Thymus (tissue), 11 donors: ENCODE results near the gene KRTAP4-4. TPM values are rescaled to one million over a fixed set of nuclear protein-coding genes. Genes with fewer than 3 reads are reported as not detected.
"Not testable (repeated sequence)": the region's sequence is repeated elsewhere in the genome, so short reads cannot be mapped to it uniquely, and the experiment has no call there.

Experiments
- DNase-seq, 9 donors: peaks; one replicate each; pipeline ENCODE4 v3.0.0-alpha.2; 2013; ENCODE audit warnings: low spot score in 9 of 9, low read depth in 6 of 9, missing footprints in 1 of 9
- H3K27ac ChIP-seq, 2 donors: one replicate each; pipeline ENCODE4 v1.5.1; 2013; ENCODE audit warnings: control low read depth in 1 of 2, low read depth in 1 of 2, low read length in 1 of 2, mild to moderate bottlenecking in 1 of 2, moderate library complexity in 1 of 2
- H3K27me3 ChIP-seq, 2 donors: one replicate each; pipeline ENCODE4 v1.5.1; 2013; ENCODE audit warnings: low read length in 1 of 2; ENCODE audit not compliant: control insufficient read depth in 2 of 2, insufficient read depth in 1 of 2
- H3K36me3 ChIP-seq, 2 donors: one replicate each; pipeline ENCODE4 v1.5.1; 2013; ENCODE audit warnings: low read length in 1 of 2, mild to moderate bottlenecking in 1 of 2, moderate library complexity in 1 of 2; ENCODE audit not compliant: control insufficient read depth in 2 of 2, insufficient read depth in 2 of 2
- H3K4me1 ChIP-seq, 2 donors: one replicate each; pipeline ENCODE4 v1.5.1; 2013; ENCODE audit warnings: low read length in 2 of 2; ENCODE audit not compliant: control insufficient read depth in 2 of 2, insufficient read depth in 2 of 2
- H3K4me3 ChIP-seq, 2 donors: one replicate each; pipeline ENCODE4 v1.5.1; 2013; ENCODE audit warnings: low read length in 2 of 2, control low read depth in 1 of 2, mild to moderate bottlenecking in 1 of 2
- H3K9me3 ChIP-seq, 2 donors: one replicate each; pipeline ENCODE4 v1.5.1; 2013; ENCODE audit warnings: low read length in 1 of 2, mild to moderate bottlenecking in 1 of 2; ENCODE audit not compliant: control insufficient read depth in 2 of 2, insufficient read depth in 1 of 2
- WGBS: extraction: QIAGEN DNeasy Blood & Tissue Kit; methylation state at CpG from one replicate; pipeline ENCODE4 v1.1.7; 2013; 5-methylcytosine and 5-hydroxymethylcytosine counted together
- polyA plus RNA-seq: library from polyadenylated mRNA; stranded (reverse); fragments of 200-250 nt; gene quantifications from one replicate; pipeline ENCODE4 v1.2.3, GENCODE V29; 2013
- total RNA-seq: library from RNA; stranded (reverse); fragments of 120-200 nt; gene quantifications from one replicate; pipeline ENCODE4 v1.2.4, GENCODE V29; 2013
- donor health status: healthy.

Gene KRTAP4-4
- total and polyA plus RNA-seq, 2 donors: not detected

- Histone ChIP-seq H3K27me3 (peaks cover 0 to 4% of the 10 kb centered on the region in 2 donors), H3K36me3 (no peaks in the 10 kb centered on the region), H3K4me1 (no peaks in the 10 kb centered on the region), H3K27ac (no peak overlapping the region), H3K4me3 (no peak overlapping the region), H3K9me3 (no peaks in the 10 kb centered on the region)
- DNase-seq: no peak
- WGBS: 98% methylated on average over 3 of the region's 3 CpGs
Measured at GRCh38 chr17:41178341-41178740, 17.8 kb upstream of the KRTAP4-4 start.

GRCh38 chr17:41177727-41178271 lies 17.3 kb upstream of the KRTAP4-4 start, which contains the start of gene KRTAP4-2:
Gene KRTAP4-2, minus strand, starts transcription at chr17:41178221. Its CDS starts 57 bp downstream, at chr17:41178164.
- WGBS: 96% methylated on average over 7 of the region's 7 CpGs
- Histone ChIP-seq H3K27ac (no peak within 1 kb of the TSS), H3K4me3 (no peak within 1 kb of the TSS), H3K9me3 (no peaks in the 10 kb centered on the region), H3K27me3 (peaks cover 0 to 4% of the 10 kb centered on the region in 2 donors), H3K36me3 (no peaks in the 10 kb centered on the region), H3K4me1 (no peaks in the 10 kb centered on the region)
- no peak for DNase-seq

- WGBS: 80% methylated on average over 3 of the region's 3 CpGs
- DNase-seq: no peak
Measured at GRCh38 chr17:41176744-41177387, 16.3 kb upstream of the KRTAP4-4 start.

GRCh38 chr17:41171886-41172285 lies 11.3 kb upstream of the KRTAP4-4 start:
- no peaks in the 10 kb centered on the region for H3K27me3 ChIP-seq
- no peaks in the 10 kb centered on the region for H3K36me3 ChIP-seq
- no peaks in the 10 kb centered on the region for H3K4me1 ChIP-seq
- no peaks in the 10 kb centered on the region for H3K9me3 ChIP-seq
- no peak for DNase-seq
- no peak overlapping the region for H3K27ac ChIP-seq
- no peak overlapping the region for H3K4me3 ChIP-seq
- WGBS: 90% methylated on average over 2 of the region's 2 CpGs

More at GRCh38 chr17:41176744-41177387, 16.3 kb upstream of the KRTAP4-4 start:
- Histone ChIP-seq H3K27ac (no peak overlapping the region), H3K4me3 (no peak overlapping the region), H3K4me1 (no peaks in the 10 kb centered on the region), H3K27me3 (peaks cover 0 to 4% of the 10 kb centered on the region in 2 donors), H3K9me3 (no peaks in the 10 kb centered on the region), H3K36me3 (no peaks in the 10 kb centered on the region)

GRCh38 chr17:41168121-41168520 lies 7.6 kb upstream of the KRTAP4-4 start, which contains the start of gene KRTAP4-3:
Gene KRTAP4-3, minus strand, starts transcription at chr17:41168221. Its CDS starts 49 bp downstream, at chr17:41168172.
- no peak for DNase-seq
- WGBS: 100% methylated on average over 1 of the region's 1 CpG
- Histone ChIP-seq H3K4me1 (no peaks in the 10 kb centered on the region), H3K27me3 (no peaks in the 10 kb centered on the region), H3K36me3 (no peaks in the 10 kb centered on the region), H3K4me3 (no peak within 1 kb of the TSS), H3K27ac (no peak within 1 kb of the TSS), H3K9me3 (no peaks in the 10 kb centered on the region)

GRCh38 chr17:41167561-41167960 lies 7.0 kb upstream of the KRTAP4-4 start:
- Histone ChIP-seq H3K9me3 (no peaks in the 10 kb centered on the region), H3K27ac (no peak overlapping the region), H3K4me1 (no peaks in the 10 kb centered on the region), H3K4me3 (no peak overlapping the region), H3K27me3 (no peaks in the 10 kb centered on the region), H3K36me3 (no peaks in the 10 kb centered on the region)
- 97% methylated on average over 7 of the region's 7 CpGs for WGBS
- DNase-seq: no peak

- Histone ChIP-seq H3K27me3 (no peaks in the 10 kb centered on the region), H3K27ac (no peak overlapping the region), H3K9me3 (no peaks in the 10 kb centered on the region), H3K4me1 (no peaks in the 10 kb centered on the region), H3K4me3 (no peak overlapping the region), H3K36me3 (no peaks in the 10 kb centered on the region)
- DNase-seq: no peak
- 93% methylated on average over 7 of the region's 7 CpGs for WGBS
Measured at GRCh38 chr17:41163828-41164227, 3.3 kb upstream of the KRTAP4-4 start.

GRCh38 chr17:41160190-41160589 lies 358 bp downstream of the KRTAP4-4 start:
- DNase-seq, H3K27me3 ChIP-seq, H3K27ac ChIP-seq, H3K36me3 ChIP-seq, H3K4me3 ChIP-seq, H3K4me1 ChIP-seq, H3K9me3 ChIP-seq: not testable (repeated sequence)
- WGBS: 95% methylated on average over 3 of the region's 3 CpGs

- H3K4me3 ChIP-seq: no peak overlapping the region
- no peak overlapping the region for H3K27ac ChIP-seq
- no peaks in the 10 kb centered on the region for H3K4me1 ChIP-seq
- 20% methylated on average over 2 of the region's 2 CpGs for WGBS
- H3K27me3 ChIP-seq: no peaks in the 10 kb centered on the region
- DNase-seq: no peak
- H3K36me3 ChIP-seq: no peaks in the 10 kb centered on the region
- H3K9me3 ChIP-seq: no peaks in the 10 kb centered on the region
Measured at GRCh38 chr17:41153856-41154255, 6.7 kb downstream of the KRTAP4-4 start.
